Measurements from ENCODE around the gene IL18RAP.
A peak's percentile ranks its signal among the peaks of the same experiment; 100 is the strongest.

IL18RAP gene

DNA sequence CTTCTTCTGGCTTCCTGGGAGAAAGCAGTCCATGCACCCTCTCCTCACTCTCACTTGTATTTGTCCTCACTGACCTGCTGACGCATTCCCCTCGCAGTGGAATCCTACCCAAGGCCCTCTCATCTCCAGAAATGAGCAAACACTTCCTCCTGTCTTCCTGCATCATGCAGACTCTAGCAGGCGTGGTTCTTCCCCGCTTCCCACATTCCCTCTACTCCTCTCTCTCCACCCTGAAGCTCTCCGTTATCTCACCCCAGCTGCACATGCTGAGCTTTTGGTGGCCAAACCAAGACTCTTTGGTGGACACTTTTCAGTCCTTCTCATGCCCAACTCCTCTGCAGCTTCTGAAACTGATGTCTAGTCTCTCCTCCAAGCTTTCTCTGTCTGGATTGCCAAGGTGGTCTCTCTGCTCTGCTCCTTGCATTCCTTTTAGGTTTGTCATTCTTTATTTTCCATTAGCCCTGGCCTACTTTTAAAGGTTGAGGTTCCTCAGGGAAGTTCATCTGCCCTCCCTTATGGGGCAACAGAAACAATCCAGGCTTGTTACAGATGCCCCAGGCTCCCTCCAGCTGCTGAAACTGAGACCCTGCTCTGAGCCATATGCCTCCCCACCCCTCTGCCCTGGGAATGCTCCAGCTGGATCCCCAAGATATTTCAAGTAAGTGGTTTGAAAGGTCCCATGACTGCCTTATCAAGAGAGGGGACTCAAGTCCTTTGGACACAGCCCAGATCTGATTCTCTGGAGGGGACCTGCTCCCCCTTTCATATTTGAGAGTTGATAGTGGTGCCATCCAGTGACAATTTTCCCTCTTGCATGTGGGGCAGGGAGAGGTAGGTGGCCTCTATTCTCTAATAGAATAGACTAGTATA, 835 bp upstream of the IL18RAP start:
- DNase-seq (ENCODE audit: low read depth): no peak

DNA sequence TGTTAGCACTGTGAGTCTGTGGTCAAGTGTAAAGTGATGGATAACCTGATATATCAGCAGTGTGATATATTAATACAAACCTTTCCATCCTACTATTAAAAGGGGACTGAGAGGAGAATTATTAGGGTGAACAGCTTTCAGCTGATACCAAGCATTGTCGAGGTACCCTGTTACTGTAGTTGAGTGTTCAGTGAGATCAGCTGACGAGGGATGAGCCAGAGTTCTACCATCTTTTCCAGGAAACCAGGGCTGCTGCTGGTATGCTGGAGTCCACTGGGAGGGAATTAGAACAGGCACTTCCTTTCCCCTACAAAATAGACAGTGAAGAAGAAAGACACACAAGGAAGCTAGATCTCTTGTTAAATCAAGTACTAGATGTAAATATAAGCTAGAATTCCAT, 408 bp downstream of the IL18RAP start:
- DNase-seq (ENCODE audit: low read depth): no peak

DNA sequence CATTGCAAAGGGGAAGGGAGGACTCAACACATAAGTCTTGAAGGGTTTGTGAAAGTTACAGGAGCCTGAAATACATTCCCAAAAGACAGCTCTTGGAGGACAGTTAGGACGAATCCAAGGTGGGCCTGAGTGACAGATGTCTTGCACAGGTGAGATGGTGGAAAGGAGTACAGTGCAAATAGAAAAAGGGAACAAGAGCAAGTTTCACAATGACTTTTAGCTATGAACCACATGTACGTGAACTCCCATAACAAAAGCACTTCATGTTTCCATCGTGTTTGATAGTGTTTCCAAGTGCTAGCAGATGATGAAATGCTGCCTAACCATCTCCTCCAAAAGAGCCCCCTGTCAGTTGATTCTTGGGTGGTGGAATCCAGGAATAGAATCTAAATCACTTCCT, 1.8 kb downstream of the IL18RAP start:
- no peak for DNase-seq (ENCODE audit: low read depth)

DNA sequence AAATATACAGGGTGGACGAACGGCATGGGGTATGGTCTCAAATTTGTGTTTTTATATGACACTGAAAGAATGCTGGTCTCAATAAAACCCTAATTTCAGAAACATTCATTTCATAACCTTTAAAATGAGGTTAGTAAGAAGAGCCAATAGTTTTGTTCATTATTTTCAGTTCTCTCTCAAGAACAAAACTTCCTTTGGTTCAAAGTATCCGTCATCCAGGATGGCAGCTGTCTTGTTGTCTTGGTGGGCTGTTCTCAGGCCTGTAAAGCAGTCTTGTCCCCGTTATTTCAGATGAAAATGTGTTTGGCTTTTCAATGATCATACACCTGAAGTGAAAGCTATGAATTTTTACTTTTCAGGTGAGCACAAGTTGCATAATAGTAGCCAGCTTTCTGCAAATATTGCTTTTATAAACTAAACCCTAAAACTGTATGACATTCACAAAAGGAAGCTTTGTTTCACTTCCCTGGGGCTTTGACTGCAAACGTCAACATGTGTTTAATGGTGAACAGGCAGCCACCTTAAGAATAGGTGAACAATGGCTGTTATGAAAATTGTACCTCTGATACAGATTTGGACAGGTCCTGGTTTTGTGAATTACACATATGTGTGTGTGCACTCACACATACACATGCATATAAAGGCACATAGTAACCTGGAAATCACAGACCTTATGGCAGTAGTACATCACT, 2.6 kb downstream of the IL18RAP start:
- no peak for DNase-seq (ENCODE audit: low read depth)

DNA sequence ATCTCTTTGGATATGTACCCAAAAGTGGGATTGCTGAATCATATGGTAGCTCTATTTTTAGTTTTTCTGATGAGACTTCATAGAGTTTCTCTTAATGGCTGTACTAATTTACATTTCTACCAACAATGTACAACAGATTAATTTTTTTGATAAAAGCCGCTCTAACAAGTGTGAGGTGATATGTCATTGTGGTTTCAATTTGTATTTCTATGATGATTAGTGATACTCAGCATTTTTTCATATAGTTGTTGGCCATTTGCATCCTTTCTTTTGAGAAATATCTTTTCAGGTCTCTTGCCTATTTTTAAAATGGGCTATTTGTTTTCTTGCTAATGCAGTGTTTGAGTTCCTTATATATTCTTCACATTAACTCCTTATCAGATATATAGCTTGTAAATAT, 4.3 kb downstream of the IL18RAP start:
- DNase-seq (ENCODE audit: low read depth): no peak

DNA sequence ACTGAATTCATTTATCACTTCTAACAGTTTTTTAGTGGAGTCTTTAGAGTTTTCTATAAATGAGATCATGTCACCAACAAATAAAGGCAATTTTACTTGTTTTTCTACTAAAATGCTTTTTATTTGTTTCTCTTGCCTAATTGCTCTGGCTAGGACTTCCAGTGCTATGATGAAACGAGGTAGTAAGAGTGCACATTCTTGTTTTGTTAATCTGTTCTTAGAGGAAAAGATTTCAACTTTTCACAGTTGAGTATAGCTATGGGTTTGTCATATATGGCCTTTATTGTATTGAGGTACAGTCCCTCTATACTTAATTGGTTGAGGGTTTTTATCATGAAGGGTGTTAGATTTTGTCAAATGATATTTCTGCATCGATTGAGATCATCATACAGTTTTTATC, 5.6 kb downstream of the IL18RAP start:
- DNase-seq (ENCODE audit: low read depth): no peak

DNA sequence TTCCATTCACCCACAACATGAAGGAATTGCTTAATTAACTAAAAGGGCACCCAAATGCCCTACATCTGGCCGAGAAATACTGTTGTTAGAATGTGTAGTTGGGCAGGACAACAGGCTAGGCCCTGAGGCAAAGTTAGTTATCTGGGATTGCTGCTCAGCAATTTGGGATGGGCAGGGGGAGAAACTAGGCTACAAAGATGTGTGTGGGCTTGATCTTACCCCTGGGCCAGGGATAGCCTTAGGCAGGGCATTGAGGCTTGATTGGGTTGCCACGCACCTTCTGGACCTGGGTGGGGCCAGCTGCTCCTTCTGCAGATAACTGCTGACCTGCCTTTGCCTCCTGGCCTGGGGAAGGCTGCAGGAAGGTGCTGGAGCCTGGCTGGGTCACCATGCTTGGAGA, 9.4 kb downstream of the IL18RAP start:
- no peak for DNase-seq (ENCODE audit: low read depth)

DNA sequence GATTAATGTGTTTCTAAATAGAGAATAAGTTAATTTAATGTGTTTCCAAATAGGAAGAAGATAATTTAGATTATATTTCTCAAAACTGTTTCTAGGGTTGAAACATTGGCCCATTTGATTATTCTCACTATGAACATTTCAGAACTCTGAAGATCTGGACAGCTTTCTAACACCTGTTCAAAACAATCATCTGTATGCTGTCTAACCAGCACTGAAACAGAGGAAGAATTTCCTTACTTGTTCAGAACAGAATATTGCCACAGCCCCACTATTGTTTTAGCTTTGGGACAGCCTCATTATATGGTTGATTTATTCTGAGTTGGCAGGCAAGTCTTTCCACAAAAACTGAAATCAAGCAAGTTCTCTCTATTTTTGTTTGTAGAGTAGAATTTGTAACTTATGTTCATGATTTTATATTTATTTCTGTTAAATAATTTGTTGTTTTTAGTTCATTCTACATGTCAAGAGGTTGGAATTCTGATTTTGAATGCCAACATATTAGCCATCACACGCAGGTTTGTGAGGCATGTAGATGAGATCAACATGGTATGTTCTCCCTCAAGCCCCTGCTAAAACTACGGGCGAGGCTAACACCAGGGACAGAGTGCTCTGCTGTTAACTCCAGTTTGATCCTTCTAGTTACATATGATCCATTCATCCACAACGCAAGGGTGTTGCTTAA, 11.2 kb downstream of the IL18RAP start:
- DNase-seq (ENCODE audit: low read depth): no peak

DNA sequence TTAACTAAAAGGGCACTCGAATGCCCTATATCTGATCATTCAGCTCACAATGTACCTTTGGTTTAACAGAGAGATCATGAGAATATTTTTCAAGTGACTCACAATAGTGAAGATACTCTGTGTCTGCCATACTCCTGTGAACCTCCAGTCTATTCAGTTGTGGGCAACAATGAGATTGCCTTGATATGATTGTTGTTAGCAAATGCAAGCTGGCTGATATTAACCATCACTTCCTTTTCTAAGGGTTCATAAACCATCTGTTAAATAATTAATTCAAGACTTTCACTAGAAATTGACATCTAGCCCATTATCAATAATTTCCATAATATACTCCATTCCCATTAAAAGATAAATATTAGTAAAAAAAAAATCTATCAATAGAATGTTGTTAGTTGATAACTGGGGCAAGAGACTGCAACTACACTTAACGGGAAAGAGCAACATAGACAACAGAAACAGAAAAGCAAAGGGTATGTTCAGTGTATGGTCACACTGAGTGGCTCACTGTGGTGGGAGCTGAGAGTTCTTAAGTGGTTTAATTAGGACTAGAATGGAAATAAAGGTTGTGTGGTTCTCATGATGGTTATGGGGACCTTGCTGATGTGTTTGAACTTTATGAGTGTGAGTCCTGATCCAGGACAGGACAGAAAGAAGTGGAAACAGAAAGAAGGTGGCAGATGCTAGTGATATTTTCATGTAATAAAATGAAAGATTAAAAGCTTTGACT, 11.9 kb downstream of the IL18RAP start:
- no peak for DNase-seq (ENCODE audit: low read depth)

DNA sequence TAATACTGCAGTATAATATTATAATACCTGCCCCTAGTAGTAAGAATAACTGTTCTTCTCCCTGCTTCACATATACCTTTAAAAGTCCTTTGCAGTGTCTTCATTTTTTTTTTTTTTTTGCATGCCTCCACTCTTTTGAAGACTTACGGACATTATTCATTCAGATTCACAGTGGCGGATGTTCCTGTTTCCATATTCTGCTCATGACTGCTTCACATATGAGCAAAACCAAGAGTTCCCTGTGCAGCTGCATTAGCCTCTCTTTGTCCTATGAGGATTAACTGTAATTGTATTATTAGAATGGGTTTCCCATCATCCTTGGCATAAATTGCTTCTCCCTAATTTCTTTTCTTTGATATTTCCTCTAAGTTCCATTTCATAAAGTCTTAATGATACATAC, 12.8 kb downstream of the IL18RAP start:
- no peak for DNase-seq (ENCODE audit: low read depth)

DNA sequence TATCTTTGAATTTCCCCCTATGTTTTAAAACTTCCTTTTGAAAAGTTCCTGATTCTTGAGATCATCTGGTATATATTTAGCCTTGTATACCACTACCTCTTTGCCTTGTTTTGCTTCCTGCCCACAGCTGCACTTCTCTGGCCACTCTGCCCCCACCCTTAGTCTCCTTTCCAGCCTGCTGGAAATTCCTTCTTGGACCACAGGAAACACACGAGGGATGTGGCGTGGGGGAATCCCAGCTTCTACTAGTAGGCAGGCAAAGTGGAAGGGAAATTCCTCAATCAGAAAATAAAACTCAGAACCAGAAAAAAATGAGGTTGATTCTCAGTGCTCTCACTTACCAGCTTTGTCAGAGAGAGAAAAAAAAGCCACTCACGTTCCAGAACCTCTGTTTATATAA, 13.4 kb downstream of the IL18RAP start:
- DNase-seq (ENCODE audit: low read depth): no peak

DNA sequence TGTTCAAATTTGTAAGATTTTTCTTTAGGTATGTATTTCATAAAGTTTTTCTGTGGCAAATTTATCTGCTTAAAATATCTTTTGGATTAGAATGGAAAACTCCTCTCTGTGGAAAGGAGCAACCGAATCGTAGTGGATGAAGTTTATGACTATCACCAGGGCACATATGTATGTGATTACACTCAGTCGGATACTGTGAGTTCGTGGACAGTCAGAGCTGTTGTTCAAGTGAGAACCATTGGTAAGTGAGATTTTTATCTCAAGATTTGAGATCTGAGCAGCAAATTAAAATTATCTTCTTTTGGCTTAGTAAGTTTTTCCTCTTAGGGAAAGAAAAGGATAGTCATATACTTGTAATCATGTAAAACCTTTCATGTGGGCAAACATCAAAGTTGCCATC, 14.2 kb downstream of the IL18RAP start:
- no peak for DNase-seq (ENCODE audit: low read depth)

DNA sequence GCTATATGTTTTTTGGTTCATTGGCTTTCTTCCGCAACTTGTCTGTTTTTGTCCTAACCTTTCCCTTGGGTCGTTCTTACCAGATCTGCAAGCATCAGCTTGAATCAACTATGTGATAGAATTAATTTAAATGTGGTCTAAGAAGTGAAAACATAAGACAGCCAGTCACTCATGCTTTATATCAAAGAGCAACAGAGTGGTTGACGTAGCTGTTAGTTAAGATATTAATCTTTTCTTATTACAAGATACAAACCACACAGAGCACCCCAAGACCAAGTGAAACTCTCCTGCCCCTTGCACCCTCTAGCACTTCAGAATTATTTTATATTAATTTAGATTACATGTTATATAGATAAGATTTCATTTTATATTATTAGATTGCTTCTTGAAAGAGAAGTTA, 15.2 kb downstream of the IL18RAP start:
- no peak for DNase-seq (ENCODE audit: low read depth)

DNA sequence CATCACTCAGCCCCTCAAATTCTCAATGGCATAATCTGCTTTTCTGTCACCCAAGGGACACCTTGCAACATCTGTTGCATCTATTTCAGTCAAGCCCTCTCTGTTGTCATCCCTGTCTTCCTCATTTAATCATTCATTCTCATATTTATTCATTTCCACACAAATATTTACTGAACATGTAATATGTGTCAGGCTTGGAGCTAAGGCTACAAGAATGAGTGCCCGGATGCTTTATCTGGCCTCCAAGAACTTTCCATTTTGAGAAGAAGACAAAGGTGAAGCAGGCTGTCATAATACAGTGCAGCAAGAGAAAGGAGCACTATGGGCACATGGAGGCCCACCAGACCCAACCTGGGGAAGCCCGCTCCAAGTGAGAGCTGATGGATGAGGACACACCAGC, 15.6 kb downstream of the IL18RAP start:
- no peak for DNase-seq (ENCODE audit: low read depth)

DNA sequence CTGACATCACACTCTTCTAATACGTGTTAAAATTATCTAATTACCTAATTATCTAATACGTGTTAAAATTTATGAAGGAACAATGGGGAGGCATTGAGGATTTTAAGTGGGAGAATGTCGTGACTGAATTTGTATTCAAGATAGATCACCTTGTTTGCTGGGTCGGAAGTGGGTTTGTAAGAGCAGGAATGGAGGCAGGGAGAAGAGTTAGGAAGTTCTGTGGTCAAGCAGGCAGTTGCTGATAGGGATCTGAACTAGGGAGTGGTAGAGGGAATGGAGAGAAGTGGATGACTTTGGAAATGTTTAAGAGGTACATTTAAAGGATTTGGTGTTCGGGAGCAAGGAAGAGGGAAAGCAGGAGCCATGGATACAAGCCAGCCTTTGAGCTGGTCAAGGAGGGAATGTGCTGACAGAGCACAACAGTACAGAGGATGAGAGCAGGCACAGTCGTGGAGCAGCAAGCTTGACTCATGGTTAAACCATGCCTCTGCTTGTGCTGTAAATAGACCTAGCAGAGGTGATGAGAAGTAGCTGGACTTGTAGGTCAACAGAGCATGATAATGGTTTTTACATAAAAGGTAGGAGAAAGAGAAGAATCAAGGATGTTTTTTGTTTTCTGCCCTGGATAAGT, 16.2 kb downstream of the IL18RAP start:
- DNase-seq (ENCODE audit: low read depth): no peak

DNA sequence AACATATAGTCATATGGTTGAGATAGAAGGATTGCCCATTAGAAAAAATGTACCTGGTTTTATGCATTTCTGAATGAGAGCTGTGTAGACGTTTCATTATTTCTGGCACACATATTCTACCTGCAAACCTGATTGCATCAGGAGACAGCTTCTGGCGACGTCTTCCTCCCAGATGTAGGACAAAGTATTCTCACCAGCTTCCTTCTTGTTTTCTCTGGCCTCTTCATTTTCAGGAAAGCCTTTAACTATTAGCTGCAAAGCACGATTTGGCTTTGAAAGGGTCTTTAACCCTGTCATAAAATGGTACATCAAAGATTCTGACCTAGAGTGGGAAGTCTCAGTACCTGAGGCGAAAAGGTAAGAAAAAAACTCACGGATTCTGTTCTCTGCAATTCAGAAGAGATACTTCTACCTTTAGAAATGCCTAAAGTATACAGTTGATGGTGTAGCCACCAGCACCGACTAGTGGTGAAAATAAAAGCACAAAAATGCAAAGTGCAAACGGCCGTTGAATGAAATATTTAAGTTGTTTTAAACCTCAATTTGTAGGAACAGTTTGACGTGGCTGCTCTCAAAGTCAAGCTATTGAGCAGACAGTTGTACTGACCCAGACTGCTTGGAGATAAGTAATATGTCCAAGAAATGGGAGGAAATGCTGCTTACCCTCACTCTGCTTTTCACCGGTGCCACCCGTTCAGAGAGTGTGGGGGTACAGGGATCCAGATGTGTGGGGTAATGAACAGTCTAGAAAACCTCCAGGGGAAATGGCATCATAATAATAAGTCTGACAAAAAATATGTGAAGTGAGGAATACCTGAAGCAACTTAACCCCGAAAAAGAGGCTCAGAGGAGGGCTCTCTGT, 20.2 kb downstream of the IL18RAP start:
- peak; percentile 39 for DNase-seq (ENCODE audit: low read depth)

DNA sequence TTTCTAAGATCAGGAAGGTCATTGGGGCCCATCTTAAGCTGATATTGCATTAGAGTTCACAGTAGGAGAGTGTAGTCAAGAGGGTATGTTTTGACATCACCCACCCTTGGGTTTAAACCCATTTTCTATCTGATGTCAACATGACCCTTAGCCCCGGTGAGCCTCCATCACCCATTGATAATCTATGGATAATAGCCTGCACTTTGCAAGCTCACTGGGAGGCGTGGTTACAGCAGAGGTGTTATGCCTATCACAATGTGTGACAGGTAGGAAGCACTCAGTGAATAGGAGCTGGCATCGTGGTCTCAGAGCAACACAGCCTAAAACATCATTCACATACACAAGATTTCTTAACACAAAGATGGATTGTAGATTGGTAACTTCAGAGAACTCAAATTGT, 21.3 kb downstream of the IL18RAP start:
- DNase-seq (ENCODE audit: low read depth): no peak

DNA sequence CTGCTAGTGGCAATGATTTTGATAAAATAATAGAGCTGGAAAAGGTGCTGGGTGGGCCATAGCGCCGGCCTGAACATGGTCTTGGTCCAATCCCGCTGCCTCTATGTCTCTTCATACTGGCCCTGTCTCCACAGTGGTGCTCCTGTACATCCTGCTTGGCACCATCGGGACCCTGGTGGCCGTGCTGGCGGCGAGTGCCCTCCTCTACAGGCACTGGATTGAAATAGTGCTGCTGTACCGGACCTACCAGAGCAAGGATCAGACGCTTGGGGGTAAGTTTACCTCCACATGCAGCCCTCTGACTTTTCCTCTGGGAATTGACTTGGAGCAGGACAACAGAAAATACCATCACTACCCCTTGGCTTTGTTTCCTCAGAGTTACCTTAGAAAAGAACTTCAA, 24.0 kb downstream of the IL18RAP start:
- no peak for DNase-seq (ENCODE audit: low read depth)

DNA sequence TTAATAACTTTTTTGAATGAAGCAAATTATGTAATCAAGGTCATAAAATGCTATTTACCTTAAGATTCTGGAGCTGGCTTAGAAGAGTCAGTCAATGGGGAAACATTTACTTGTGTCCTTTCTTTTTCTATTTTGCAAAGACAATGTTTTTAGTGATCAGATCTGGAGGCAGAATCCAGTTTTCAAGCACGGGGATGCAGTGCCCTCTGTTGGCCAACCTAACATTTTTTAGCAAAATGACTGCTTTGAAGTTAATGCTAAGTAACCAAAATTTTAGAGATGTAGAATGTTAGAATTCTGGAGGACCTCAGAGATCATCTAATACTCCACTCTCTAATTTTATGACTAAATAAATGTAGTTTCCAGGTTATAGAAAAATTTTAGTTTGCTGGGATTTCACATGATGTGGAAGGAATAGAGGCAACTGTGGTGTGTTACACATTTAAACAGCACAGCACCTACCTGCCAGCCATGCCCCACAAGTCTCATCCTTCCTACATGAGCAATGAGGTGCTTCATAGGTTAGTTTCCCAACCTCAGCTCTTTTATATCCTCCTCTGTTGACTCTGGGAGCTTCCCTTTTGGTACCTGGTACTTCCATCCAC, 26.5 kb downstream of the IL18RAP start:
- DNase-seq (ENCODE audit: low read depth): peak; percentile 59

DNA sequence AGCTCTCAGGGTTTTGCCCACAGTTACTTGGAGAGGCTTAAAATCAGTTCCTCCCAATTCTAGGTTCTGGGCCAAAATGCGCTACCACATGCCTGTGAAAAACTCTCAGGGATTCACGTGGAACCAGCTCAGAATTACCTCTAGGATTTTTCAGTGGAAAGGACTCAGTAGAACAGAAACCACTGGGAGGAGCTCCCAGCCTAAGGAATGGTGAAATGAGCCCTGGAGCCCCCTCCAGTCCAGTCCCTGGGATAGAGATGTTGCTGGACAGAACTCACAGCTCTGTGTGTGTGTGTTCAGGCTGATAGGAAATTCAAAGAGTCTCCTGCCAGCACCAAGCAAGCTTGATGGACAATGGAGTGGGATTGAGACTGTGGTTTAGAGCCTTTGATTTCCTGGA, 29.0 kb downstream of the IL18RAP start:
- no peak for DNase-seq (ENCODE audit: low read depth)

DNA sequence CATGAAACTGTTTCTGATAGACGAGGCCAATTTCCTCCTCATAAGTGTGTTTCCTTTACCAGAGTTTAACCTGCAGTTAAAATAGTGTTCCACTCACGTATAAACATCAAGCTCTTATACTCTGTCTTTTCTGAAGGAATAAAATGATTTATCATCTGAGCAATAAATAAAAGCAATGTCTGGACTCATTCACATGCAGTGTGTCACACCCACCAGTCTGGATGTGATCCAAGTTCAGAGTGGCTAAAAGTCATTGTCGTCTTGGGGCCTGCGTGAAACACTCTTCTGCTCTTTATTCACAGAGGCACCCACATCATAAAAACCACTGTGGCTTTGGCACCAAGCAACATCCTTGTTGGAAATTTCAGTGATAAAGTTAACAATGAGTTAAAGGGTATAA, 30.5 kb downstream of the IL18RAP start:
- DNase-seq (ENCODE audit: low read depth): no peak
